Glutamatergic neuron (in vitro differentiated cells): ENCODE results near the gene ATRNL1. TPM values are rescaled to one million over a fixed set of nuclear protein-coding genes. Genes with fewer than 3 reads are reported as not detected.
"Not testable (repeated sequence)": the region's sequence is repeated elsewhere in the genome, so short reads cannot be mapped to it uniquely, and the experiment has no call there.

Source experiments
- DNase-seq: peaks from one replicate; pipeline ENCODE4 v3.0.0; 2022
- H3K27ac Mint-ChIP-seq: one replicate; pipeline ENCODE4 v1.8.0; 2020; ENCODE audit warnings: mild to moderate bottlenecking, mixed read lengths, inconsistent platforms; ENCODE audit not compliant: unreplicated experiment
- H3K27me3 Mint-ChIP-seq: one replicate; pipeline ENCODE4 v1.8.0; 2020; ENCODE audit warnings: mild to moderate bottlenecking, moderate library complexity, mixed read lengths, inconsistent platforms; ENCODE audit not compliant: unreplicated experiment
- H3K36me3 Mint-ChIP-seq: one replicate; pipeline ENCODE4 v1.8.0; 2020; ENCODE audit warnings: mild to moderate bottlenecking, mixed read lengths, inconsistent platforms; ENCODE audit not compliant: unreplicated experiment
- H3K4me1 Mint-ChIP-seq: one replicate; pipeline ENCODE4 v1.8.0; 2020; ENCODE audit warnings: mild to moderate bottlenecking, low read depth, mixed read lengths, inconsistent platforms; ENCODE audit not compliant: unreplicated experiment
- H3K4me3 Mint-ChIP-seq: one replicate; pipeline ENCODE4 v1.8.0; 2020; ENCODE audit warnings: mild to moderate bottlenecking, mixed read lengths, inconsistent platforms; ENCODE audit not compliant: unreplicated experiment
- H3K9me3 Mint-ChIP-seq: one replicate; pipeline ENCODE4 v1.8.0; 2020; ENCODE audit warnings: mild to moderate bottlenecking, moderate library complexity, mixed read lengths, inconsistent platforms; ENCODE audit not compliant: unreplicated experiment
- total RNA-seq: library from RNA; stranded (reverse); fragmentation: NEBNext Ultra II Directional; extraction: Animal tissue kit (Norgen Biotek cat#: 25700); gene quantifications from one replicate; pipeline ENCODE4 v1.2.1, GENCODE V29; 2021; ENCODE audit not compliant: unreplicated experiment
- TF ChIP-seq, protein P1 (sequence below): fragments of 200-600 bp; sonication (generic); IDR thresholded peaks from one replicate; pipeline ENCODE4 v1.5.0; 2021; ENCODE audit not compliant: partially characterized antibody, unreplicated experiment

The ATRNL1 gene
- total RNA-seq, 1 donor from 2014 or later: 35.9 TPM

DNA sequence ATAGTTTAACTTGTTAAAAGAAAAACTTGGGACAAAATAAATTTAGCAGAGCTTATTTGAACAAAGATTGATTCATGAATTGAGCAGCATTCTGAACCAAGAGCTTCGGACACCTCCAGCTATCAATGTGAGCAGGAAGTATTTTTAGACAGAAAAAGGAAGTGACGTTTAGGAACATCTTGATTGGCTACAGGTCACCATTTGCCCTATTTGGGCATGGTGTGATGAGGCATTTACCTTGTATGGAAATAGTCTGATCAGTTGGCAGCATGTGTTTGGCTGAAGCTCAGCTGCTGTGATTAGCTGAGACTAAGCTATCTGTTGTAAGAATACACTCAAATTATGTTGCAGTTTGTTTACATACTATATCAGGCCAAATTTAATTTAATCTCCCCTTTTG, 185.1 kb downstream of the ATRNL1 start:
- no peak for DNase-seq
- Mint-ChIP-seq H3K4me1 (no peaks in the 10 kb centered on the region), H3K4me3 (no peak overlapping the region), H3K9me3 (no peaks in the 10 kb centered on the region), H3K27ac (no peak overlapping the region), H3K36me3 (no peaks in the 10 kb centered on the region), H3K27me3 (no peaks in the 10 kb centered on the region)
- TF ChIP-seq, protein P1, sequence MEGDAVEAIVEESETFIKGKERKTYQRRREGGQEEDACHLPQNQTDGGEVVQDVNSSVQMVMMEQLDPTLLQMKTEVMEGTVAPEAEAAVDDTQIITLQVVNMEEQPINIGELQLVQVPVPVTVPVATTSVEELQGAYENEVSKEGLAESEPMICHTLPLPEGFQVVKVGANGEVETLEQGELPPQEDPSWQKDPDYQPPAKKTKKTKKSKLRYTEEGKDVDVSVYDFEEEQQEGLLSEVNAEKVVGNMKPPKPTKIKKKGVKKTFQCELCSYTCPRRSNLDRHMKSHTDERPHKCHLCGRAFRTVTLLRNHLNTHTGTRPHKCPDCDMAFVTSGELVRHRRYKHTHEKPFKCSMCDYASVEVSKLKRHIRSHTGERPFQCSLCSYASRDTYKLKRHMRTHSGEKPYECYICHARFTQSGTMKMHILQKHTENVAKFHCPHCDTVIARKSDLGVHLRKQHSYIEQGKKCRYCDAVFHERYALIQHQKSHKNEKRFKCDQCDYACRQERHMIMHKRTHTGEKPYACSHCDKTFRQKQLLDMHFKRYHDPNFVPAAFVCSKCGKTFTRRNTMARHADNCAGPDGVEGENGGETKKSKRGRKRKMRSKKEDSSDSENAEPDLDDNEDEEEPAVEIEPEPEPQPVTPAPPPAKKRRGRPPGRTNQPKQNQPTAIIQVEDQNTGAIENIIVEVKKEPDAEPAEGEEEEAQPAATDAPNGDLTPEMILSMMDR: no peak

DNA sequence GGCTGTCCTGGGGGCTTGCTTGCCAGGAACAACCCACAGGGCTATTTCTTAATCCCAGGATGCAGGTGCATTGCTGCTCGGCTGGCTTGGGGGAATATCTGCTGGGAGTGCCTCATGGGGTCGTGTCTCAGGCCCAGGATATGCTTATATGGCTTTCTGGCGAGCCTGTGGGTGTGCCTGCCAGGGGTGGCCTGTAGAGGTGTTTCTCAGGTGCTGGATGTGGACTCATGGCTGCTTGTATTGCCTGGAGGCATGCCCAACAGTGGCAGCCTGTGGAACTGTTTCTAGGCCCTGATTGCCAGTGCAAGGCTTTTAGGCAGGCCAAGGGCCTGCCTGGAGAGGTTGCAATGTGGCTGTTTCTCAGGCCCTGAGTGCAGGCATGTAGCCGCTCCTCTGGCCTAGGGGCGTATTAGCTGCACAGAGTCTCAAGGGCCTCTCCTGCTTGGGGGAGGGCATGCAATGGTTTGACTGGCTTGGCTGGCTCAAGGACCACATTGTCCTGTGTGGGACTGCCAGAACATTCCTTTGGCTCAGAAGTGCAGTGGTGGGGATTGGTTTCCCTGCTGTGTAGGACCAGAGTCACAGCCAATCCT, 202.1 kb downstream of the ATRNL1 start:
- TF ChIP-seq, protein P1: no peak
- Mint-ChIP-seq H3K27ac (no peak overlapping the region), H3K4me3 (no peak overlapping the region), H3K4me1 (no peaks in the 10 kb centered on the region), H3K27me3 (no peaks in the 10 kb centered on the region), H3K36me3 (peaks cover 10% of the 10 kb centered on the region), H3K9me3 (peaks cover 9% of the 10 kb centered on the region)
- no peak for DNase-seq

DNA sequence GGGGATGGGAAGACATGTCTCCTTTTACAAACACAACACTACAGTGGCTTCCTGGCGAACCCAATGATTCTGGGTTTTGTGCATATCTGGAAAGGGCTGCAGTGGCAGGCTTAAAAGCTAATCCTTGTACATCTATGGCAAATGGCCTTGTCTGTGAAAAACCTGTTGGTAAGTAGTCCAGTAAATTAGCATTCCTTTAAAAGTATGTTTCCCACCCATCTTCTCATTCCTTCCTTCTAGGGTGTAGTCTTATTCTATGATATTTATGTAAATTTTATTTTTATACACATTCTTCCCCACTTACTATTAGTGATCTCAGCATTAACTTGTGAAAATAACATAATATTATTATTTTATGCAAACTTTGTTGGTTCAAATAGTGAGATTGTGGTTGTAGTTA, 206.9 kb downstream of the ATRNL1 start:
- DNase-seq: no peak
- no peaks in the 10 kb centered on the region for H3K9me3 Mint-ChIP-seq
- no peaks in the 10 kb centered on the region for H3K27me3 Mint-ChIP-seq
- H3K36me3 Mint-ChIP-seq: no peaks in the 10 kb centered on the region
- no peak overlapping the region for H3K4me3 Mint-ChIP-seq
- TF ChIP-seq, protein P1: no peak
- H3K27ac Mint-ChIP-seq: no peak overlapping the region
- H3K4me1 Mint-ChIP-seq: no peaks in the 10 kb centered on the region

DNA sequence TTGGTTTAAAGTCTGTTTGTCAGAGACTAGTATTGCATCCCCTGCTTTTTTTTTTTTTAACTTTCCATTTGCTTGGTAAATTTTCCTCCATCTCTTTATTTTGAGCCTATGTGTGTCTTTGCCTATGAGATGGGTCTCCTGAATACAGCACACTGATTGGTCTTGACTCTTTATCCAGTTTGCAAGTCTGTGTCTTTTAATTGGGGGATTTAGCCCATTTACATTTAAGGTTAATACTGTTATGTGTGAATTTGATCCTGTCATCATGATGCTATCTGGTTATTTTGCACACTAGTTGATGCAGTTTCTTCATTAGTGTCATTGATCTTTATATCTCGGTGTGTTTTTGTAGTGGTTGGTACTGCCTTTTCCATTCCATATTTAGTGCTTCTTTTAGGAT, 226.5 kb downstream of the ATRNL1 start:
- not testable (repeated sequence) for H3K4me3 Mint-ChIP-seq, DNase-seq, H3K36me3 Mint-ChIP-seq

DNA sequence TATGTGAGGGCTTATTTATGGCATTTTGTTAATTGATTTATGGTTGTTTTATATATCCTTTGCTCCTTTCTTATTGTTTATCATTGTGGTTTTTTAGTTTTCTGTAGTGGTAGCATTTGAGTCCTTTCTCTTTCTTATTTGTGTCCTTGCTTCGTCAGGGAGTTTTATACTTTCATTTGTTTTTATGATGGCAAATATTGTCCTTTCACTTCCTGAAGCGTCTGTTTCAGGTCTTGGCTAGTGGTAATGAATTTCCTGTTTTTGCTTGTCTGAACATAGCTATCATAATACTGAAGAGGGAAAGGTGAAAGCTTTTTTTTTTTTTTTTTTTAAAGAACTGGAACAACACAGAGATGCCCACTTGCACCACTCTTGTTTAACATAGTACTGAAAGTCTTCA, 228.2 kb downstream of the ATRNL1 start:
- no peaks in the 10 kb centered on the region for H3K27me3 Mint-ChIP-seq
- TF ChIP-seq, protein P1: no peak
- H3K4me3 Mint-ChIP-seq: no peak overlapping the region
- peaks cover 4% of the 10 kb centered on the region for H3K9me3 Mint-ChIP-seq
- no peaks in the 10 kb centered on the region for H3K4me1 Mint-ChIP-seq
- H3K36me3 Mint-ChIP-seq: no peaks in the 10 kb centered on the region
- no peak overlapping the region for H3K27ac Mint-ChIP-seq
- DNase-seq: no peak

More for the DNA sequence above, 226.5 kb downstream of the ATRNL1 start:
- H3K9me3 Mint-ChIP-seq, H3K27ac Mint-ChIP-seq, H3K27me3 Mint-ChIP-seq, H3K4me1 Mint-ChIP-seq: not testable (repeated sequence)
